ENCODE results near the gene SCN3A.

The SCN3A gene

DNA sequence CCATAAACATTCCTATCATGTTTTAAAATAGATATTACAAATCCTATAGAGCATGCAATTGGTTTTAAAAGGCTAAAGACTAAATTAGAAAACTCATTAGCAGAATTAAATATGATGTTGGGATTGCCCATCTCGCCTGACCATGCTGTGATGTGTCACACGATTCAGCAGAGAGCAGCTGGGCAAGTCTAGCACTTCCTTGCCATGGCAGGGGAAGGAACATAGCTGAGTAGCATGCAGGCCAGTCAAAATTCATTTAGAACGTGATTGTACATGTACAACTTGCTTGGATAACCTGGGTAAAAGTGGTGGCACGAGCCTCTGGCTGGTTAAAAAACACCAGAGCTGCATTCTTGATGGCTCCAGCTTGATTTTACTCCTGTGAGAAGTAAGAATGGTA lies 81.3 kb downstream of the SCN3A start:
- Mint-ChIP-seq H3K36me3 (ENCODE audit: insufficient read depth) (no peaks in the 10 kb centered on the region), H3K27me3 (no peaks in the 10 kb centered on the region), H3K4me3 (no peak overlapping the region), H3K27ac (ENCODE audit: low read depth) (no peak overlapping the region), H3K4me1 (no peaks in the 10 kb centered on the region), H3K9me3 (peaks cover 6% of the 10 kb centered on the region)
- DNase-seq (ENCODE audit: low spot score in 2 of 2) (no peak), ATAC-seq (replicated peaks; ENCODE audit: extremely low read depth, poor library complexity, severe bottlenecking) (no peak)

DNA sequence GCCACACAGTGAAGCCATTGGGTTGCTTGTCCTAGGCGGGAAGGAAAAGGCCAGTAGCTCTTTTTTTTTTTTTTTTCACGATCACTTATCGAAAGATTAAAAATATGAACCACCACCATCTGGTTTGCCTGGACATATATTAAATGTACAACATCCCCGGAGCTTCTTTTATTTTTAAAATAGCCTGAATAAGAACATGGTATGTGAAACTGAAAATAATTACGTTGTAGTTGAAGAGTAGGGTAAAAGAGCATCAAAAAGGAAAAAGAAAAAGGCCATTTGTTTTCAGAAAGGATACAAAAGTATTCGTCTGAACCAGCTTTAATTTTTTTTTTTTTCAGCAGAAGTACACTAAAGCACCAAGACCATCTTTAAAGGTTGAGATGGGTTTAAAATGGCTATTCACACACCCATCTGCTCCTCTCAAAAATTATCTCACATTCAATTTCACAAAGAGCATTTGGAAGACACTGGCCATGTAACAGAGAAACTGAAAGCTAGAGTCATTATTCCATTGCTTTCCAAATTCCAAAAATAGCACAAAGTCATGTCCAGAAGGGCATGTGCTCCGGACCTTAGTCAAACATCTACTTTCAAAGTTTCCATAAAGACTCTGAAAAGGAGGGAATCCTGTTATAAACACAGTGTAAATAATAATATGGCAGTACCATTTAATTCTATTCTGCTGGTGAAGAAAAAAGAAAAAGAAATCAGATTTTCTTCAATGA lies 82.9 kb downstream of the SCN3A start:
- H3K9me3 Mint-ChIP-seq: peaks cover 6% of the 10 kb centered on the region
- DNase-seq (ENCODE audit: low spot score in 2 of 2) (no peak), ATAC-seq (replicated peaks; ENCODE audit: extremely low read depth, poor library complexity, severe bottlenecking) (no peak)
- H3K27me3 Mint-ChIP-seq: no peaks in the 10 kb centered on the region
- H3K4me1 Mint-ChIP-seq: no peaks in the 10 kb centered on the region
- no peak overlapping the region for H3K4me3 Mint-ChIP-seq
- H3K27ac Mint-ChIP-seq (ENCODE audit: low read depth): no peak overlapping the region
- no peaks in the 10 kb centered on the region for H3K36me3 Mint-ChIP-seq (ENCODE audit: insufficient read depth)

DNA sequence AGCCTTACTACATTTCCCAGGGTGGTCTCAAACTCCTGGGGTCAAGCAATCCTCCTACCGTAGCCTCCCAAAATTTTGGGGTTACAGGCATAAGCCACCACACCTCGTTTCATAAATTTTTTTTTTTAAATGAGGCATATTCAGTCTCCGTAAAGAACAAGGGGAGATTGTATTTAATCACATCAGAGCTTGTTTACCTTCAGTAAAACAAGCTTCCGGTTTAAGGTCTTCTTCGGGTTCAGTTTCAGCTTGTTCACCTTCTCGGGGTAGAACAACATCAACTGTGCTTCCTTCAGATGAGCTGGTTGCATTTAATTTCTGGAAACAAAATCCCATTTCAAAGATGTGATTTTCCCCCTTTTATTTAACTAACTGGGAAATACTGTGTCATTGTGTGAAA lies 88.6 kb downstream of the SCN3A start:
- no peak overlapping the region for H3K4me3 Mint-ChIP-seq
- DNase-seq (ENCODE audit: low spot score in 2 of 2) (no peak), ATAC-seq (replicated peaks; ENCODE audit: extremely low read depth, poor library complexity, severe bottlenecking) (no peak)
- H3K27me3 Mint-ChIP-seq: no peaks in the 10 kb centered on the region
- H3K4me1 Mint-ChIP-seq: no peaks in the 10 kb centered on the region
- no peaks in the 10 kb centered on the region for H3K9me3 Mint-ChIP-seq
- no peaks in the 10 kb centered on the region for H3K36me3 Mint-ChIP-seq (ENCODE audit: insufficient read depth)
- H3K27ac Mint-ChIP-seq (ENCODE audit: low read depth): no peak overlapping the region

DNA sequence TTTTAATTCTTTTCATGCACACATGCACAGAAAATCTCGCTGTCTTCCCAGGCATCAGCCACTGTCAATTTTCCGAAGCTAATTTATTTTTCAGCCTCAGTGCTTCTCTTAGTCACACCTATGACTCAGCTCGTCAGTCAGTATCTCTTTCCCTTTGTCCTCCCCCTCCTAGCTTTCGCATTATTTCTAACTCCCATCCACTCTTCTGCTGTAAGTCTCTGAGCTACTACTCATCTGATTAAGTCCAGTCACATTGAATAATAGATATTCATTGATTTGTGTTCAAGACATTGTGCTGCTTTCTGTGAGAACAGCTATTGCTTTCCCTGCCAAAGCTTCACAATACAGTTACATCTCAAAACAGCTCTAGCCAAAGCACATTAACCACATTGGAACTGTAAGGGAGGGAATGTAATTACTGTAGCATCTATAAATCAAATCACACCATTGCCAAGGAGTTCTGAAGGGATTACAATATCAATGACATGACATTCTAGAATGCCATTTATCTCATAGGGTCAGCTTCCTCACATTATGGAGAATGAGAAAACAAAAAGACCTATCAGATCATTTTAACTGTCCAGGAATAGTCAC lies 89.4 kb downstream of the SCN3A start:
- H3K27ac Mint-ChIP-seq (ENCODE audit: low read depth): no peak overlapping the region
- H3K27me3 Mint-ChIP-seq: no peaks in the 10 kb centered on the region
- ATAC-seq (replicated peaks; ENCODE audit: extremely low read depth, poor library complexity, severe bottlenecking) (no peak), DNase-seq (ENCODE audit: low spot score in 2 of 2) (no peak)
- peaks cover 3% of the 10 kb centered on the region for H3K9me3 Mint-ChIP-seq
- H3K4me3 Mint-ChIP-seq: no peak overlapping the region
- H3K4me1 Mint-ChIP-seq: no peaks in the 10 kb centered on the region
- H3K36me3 Mint-ChIP-seq (ENCODE audit: insufficient read depth): no peaks in the 10 kb centered on the region

DNA sequence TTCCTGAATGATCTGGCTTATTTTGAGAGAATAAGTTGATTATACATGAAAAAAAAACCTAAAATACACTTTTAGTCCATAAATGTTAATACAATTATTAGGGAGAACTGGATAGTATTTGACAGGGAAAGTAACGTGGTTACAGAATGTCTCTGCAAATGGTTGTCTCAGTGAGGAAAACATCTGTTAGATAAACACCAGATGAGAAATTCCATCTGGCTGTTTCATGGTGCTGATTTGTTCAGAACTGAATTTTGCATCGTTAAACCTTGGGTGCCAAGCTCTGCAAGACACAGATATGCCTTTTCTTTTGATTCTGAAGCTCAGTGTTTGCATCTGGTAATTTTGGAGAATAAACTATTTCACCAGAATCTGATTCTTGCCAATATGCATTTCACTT lies 90.4 kb downstream of the SCN3A start:
- Mint-ChIP-seq H3K27ac (ENCODE audit: low read depth) (no peak overlapping the region), H3K9me3 (peaks cover 6% of the 10 kb centered on the region), H3K4me1 (no peaks in the 10 kb centered on the region), H3K27me3 (no peaks in the 10 kb centered on the region), H3K36me3 (ENCODE audit: insufficient read depth) (no peaks in the 10 kb centered on the region), H3K4me3 (no peak overlapping the region)
- DNase-seq (ENCODE audit: low spot score in 2 of 2) (no peak), ATAC-seq (replicated peaks; ENCODE audit: extremely low read depth, poor library complexity, severe bottlenecking) (no peak)

DNA sequence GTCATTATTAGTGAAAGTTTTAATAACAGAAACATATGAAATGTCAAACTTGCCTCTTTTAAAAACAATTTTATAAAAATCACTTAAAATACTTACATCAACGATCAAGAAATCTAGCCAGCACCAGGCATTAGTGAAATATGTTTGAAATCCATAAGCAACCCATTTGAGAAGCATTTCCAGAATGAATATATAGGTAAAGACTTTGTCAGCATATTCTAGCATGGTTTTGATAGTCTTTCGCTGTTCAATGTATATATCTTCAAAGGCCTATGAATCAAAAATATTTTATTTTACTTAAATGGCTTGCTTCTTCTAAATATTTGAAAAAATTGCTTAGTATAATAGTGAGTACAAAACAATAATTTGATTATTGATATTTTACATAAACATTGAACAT lies 91.1 kb downstream of the SCN3A start:
- H3K4me3 Mint-ChIP-seq: no peak overlapping the region
- H3K27me3 Mint-ChIP-seq: no peaks in the 10 kb centered on the region
- no peaks in the 10 kb centered on the region for H3K36me3 Mint-ChIP-seq (ENCODE audit: insufficient read depth)
- no peaks in the 10 kb centered on the region for H3K4me1 Mint-ChIP-seq
- ATAC-seq (replicated peaks; ENCODE audit: extremely low read depth, poor library complexity, severe bottlenecking) (no peak), DNase-seq (ENCODE audit: low spot score in 2 of 2) (no peak)
- H3K9me3 Mint-ChIP-seq: peaks cover 6% of the 10 kb centered on the region
- H3K27ac Mint-ChIP-seq (ENCODE audit: low read depth): no peak overlapping the region

DNA sequence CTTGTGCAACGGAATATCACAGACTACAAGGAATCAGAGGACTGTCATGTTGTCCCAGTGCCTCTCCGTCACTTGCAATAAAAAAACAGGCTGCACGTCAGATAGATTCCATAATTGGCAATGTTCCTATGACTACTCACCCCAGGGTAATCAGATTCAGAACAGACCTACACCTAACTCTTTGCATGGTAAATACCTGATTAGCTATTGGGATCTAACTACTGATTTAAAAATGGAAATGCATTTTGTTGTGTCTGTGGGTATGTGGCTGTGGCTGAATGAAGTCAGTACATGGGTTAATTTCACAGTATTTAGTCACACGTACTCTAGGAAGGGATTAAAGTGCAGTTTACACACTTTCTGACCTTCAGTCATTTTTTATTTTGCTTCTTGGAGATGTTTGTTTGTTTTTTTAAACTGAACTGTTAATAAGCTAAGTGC lies 91.7 kb downstream of the SCN3A start:
- no peak for DNase-seq (ENCODE audit: low spot score in 2 of 2)
- Mint-ChIP-seq H3K4me1 (no peaks in the 10 kb centered on the region), H3K9me3 (peaks cover 6% of the 10 kb centered on the region), H3K27ac (ENCODE audit: low read depth) (no peak overlapping the region), H3K36me3 (ENCODE audit: insufficient read depth) (no peaks in the 10 kb centered on the region), H3K4me3 (no peak overlapping the region), H3K27me3 (no peaks in the 10 kb centered on the region)
- ATAC-seq (replicated peaks; ENCODE audit: extremely low read depth, poor library complexity, severe bottlenecking): no peak

DNA sequence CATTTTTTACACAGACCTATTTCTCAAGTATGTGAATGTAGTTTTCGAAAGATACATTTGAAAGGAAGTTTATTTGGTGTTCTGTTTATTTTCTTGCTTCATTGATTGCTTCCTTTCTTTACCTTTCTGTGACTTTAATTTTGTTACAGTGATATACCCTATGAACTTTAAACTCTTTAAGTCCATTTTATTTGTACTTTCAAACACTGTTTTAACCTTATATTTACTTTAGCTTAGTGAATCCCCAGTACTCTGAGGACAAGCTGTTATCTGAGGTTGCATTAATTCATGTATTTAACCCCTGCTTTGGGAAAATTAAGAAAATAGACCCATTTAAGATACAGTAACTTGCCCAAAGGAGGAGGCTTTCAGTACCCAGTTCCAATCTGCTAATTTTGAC lies 93.5 kb downstream of the SCN3A start:
- no peaks in the 10 kb centered on the region for H3K27me3 Mint-ChIP-seq
- ATAC-seq (replicated peaks; ENCODE audit: extremely low read depth, poor library complexity, severe bottlenecking) (no peak), DNase-seq (ENCODE audit: low spot score in 2 of 2) (no peak)
- peaks cover 6% of the 10 kb centered on the region for H3K9me3 Mint-ChIP-seq
- no peaks in the 10 kb centered on the region for H3K4me1 Mint-ChIP-seq
- H3K27ac Mint-ChIP-seq (ENCODE audit: low read depth): no peak overlapping the region
- no peak overlapping the region for H3K4me3 Mint-ChIP-seq
- H3K36me3 Mint-ChIP-seq (ENCODE audit: insufficient read depth): no peaks in the 10 kb centered on the region

DNA sequence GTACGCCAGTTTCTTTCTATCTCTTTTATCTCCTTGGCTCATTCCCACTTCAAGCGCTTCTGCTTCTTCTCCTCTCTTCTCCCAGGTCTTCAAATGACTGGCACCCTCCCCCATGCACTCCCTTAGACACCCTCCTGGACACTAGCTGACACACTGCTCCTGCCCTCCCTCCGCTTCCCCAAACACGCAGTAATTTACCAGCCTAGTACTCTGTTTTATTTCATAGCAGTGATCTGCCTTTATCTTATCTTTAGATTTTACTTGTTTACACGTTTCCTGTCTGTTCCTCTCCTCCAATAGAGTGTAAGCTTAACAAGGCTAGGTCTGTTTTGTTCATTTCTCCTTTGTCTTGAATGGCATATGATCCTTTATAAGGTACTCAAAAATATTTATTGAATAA lies 93.9 kb downstream of the SCN3A start:
- Mint-ChIP-seq H3K4me1 (no peaks in the 10 kb centered on the region), H3K27me3 (no peaks in the 10 kb centered on the region), H3K9me3 (peaks cover 6% of the 10 kb centered on the region), H3K27ac (ENCODE audit: low read depth) (no peak overlapping the region), H3K36me3 (ENCODE audit: insufficient read depth) (no peaks in the 10 kb centered on the region), H3K4me3 (no peak overlapping the region)
- ATAC-seq (replicated peaks; ENCODE audit: extremely low read depth, poor library complexity, severe bottlenecking): no peak
- no peak for DNase-seq (ENCODE audit: low spot score in 2 of 2)

DNA sequence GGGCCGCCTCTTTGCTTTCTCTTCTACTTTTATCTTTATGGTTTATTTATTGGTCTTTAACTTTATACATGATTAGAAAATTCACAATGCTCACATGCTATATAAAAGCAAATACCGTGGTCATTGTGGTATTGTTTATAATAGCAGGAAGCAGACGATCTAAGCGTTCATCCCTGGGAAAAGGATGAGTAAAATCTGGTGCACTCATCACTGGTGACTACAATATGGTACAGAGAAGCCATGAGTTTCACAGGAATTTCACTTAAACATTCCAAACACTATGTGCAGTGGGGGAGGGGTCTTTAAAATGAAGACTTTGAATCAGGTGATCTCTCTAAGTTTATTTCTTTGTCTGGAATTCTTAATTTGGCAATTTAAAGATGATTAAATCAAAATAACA lies 97.9 kb downstream of the SCN3A start:
- ATAC-seq (replicated peaks; ENCODE audit: extremely low read depth, poor library complexity, severe bottlenecking): no peak
- Mint-ChIP-seq H3K4me3 (no peak overlapping the region), H3K27me3 (no peaks in the 10 kb centered on the region), H3K27ac (ENCODE audit: low read depth) (no peak overlapping the region), H3K4me1 (no peaks in the 10 kb centered on the region), H3K36me3 (ENCODE audit: insufficient read depth) (no peaks in the 10 kb centered on the region), H3K9me3 (peaks cover 6% of the 10 kb centered on the region)
- DNase-seq (ENCODE audit: low spot score in 2 of 2): no peak

DNA sequence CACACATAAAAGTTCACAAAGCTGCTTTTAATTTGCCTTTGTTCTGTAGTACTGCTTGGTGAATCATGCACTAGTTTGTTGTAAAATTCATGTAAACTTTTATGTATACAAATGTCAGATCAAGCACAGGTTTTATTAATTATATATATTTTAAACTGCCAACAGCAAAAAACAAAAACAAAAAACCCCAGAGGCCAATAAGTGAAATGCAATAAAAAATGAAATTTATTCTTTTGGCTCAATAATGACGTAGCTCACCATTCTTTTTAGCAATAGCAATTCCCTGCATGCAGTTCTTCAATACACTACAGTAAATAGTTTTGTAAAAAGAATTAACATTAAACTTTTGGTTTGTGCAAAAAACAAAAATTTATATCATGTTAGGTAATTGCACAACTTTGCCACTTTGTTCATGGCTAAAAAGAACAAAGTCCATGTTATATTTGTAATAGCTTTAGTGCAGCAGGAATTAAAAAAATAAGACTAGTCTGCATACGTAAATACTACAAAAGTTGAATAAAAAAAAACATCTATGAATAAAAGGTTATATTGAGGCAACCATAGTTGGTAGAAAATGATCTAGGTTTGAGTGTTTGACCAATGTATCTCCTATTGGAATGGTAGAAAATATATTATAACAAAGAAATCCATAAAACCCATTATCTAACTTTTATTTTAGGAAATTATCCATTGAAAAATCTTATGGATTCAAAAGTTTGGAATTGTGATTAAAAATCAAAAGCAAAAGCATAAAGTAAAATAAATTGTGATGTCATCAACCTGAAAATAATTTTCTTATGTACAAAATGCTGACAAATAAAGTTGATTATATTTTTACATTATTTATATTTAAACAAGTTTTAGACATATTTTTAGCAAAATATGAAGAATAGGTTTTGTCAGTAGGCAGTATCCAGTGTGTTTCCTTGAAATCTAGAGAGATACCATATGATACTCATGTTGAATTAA lies 115.6 kb downstream of the SCN3A start:
- Mint-ChIP-seq H3K4me1 (no peaks in the 10 kb centered on the region), H3K27me3 (no peaks in the 10 kb centered on the region), H3K9me3 (peaks cover 5% of the 10 kb centered on the region), H3K27ac (ENCODE audit: low read depth) (no peak overlapping the region), H3K4me3 (no peak overlapping the region), H3K36me3 (ENCODE audit: insufficient read depth) (peaks cover 2% of the 10 kb centered on the region)
- no peak for ATAC-seq (replicated peaks; ENCODE audit: extremely low read depth, poor library complexity, severe bottlenecking)
- no peak for DNase-seq (ENCODE audit: low spot score in 2 of 2)

DNA sequence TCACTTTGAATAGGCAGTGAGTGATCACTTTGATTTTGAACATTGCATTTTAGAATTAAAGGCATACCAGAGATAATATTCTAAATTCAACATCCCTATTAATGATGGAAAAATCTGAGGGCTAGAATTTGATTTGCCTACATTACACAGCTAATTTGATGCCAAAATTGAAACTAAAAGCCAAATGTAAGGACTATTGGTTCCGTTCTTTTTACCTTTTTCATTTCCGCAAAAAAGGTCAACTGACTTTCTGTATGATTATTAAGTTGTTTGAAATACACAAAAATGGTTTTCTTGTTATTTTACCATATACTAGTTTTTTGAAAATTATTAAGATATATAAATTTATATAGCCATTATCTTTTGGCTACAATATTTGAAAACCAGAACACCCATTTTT lies 117.5 kb downstream of the SCN3A start:
- ATAC-seq (replicated peaks; ENCODE audit: extremely low read depth, poor library complexity, severe bottlenecking): no peak
- H3K9me3 Mint-ChIP-seq: peaks cover 14% of the 10 kb centered on the region
- H3K27ac Mint-ChIP-seq (ENCODE audit: low read depth): no peak overlapping the region
- H3K27me3 Mint-ChIP-seq: no peaks in the 10 kb centered on the region
- no peak for DNase-seq (ENCODE audit: low spot score in 2 of 2)
- H3K4me3 Mint-ChIP-seq: no peak overlapping the region
- H3K36me3 Mint-ChIP-seq (ENCODE audit: insufficient read depth): peaks cover 2% of the 10 kb centered on the region
- H3K4me1 Mint-ChIP-seq: no peaks in the 10 kb centered on the region

DNA sequence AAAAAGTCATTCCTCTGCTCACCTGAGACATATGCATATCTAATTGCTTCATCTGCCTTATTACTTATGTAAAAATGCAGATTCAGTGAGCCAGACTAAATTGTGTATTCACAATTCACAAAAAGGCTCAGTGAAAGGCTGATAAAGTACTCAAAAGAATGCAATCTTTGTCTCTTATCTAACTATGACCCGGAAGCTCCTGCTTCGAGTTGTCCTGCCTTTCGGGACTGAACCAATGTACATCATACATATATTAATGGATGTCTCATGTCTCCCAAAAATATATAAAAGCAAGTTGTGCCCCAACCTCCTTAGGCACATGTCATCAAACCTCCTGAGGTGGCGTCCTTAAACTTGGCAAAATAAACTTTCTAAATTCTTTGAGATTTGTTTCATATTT lies 120.5 kb downstream of the SCN3A start:
- ATAC-seq (replicated peaks; ENCODE audit: extremely low read depth, poor library complexity, severe bottlenecking) (no peak), DNase-seq (ENCODE audit: low spot score in 2 of 2) (no peak)
- no peak overlapping the region for H3K27ac Mint-ChIP-seq (ENCODE audit: low read depth)
- no peaks in the 10 kb centered on the region for H3K4me1 Mint-ChIP-seq
- no peak overlapping the region for H3K4me3 Mint-ChIP-seq
- peaks cover 14% of the 10 kb centered on the region for H3K9me3 Mint-ChIP-seq
- H3K27me3 Mint-ChIP-seq: no peaks in the 10 kb centered on the region
- no peaks in the 10 kb centered on the region for H3K36me3 Mint-ChIP-seq (ENCODE audit: insufficient read depth)
